HG03060 (cell line): ENCODE results near the gene SCYL1.

Experiments
- ATAC-seq: cut with Tn5 transposase; IDR thresholded peaks from one replicate; pipeline ENCODE4 v1.9.1; 2021; ENCODE audit warnings: low read depth, moderate number of reproducible peaks; ENCODE audit not compliant: unreplicated experiment

SCYL1 gene

DNA sequence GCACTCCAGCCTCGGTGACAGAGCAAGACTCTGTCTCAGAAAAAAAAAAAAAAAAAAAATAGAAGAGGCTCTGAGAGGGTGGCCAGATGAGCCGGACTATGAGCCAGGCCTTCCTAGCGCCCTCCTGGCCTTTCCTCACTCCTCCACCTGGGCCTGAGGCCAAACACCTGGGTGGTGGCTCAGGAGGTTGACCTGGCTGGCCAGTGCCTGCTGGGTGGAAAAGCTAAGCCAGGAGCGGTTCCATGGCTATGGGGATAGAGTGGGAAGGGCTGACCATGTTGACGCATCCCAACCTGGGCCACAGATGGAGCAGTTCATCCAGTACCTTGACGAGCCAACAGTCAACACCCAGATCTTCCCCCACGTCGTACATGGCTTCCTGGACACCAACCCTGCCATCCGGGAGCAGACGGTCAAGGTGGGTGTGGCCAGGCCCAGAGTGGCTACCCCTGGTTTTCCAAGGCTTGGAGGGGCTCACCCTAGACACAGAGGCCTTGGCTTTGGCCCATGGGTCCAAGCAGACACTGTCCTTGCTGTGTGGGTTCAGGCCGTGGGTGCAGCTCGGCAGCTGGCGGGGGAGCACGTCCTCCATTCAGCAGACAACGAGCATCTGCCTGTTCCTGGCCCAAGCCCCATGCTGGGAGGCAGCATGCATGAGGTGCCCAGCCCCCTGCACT, 7.6 kb downstream of the SCYL1 start:
- ATAC-seq, result no peak

GRCh38 chr11:65535102-65535501, 10.2 kb downstream of the SCYL1 start:
- ATAC-seq, result no peak

DNA sequence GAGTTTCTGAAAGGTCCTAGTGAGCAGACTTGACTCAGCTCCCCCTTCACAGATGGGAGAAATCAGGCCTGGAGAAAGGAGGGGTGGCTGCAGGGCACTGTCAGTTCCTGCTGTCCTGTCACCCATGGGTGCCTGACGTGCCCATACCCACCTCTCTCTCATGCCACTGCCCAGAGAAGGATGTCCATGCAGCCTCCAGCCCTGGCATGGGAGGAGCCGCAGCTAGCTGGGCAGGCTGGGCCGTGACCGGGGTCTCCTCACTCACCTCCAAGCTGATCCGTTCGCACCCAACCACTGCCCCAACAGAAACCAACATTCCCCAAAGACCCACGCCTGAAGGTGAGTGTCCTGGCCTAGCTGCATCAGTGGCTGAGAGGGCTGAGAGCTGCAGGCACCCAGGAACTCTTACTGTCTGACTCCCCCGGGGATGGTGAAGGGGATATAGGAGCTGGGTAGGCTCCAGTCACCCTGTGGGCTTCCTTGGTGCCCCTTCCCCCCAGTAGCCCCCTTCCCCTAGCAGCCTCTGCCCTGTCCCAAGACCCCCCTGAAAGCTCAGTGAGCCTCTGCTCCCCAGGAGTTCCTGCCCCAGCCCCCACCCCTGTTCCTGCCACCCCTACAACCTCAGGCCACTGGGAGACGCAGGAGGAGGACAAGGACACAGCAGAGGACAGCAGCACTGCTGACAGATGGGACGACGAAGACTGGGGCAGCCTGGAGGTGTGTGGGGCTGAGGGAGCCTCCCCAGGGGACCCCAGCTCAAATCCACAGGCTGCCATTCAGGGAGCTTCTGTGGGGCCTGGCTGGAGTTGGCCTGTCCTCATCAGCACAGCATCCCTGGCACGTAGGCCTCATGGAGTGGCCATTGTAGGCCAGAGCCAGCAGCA, 11.8 kb downstream of the SCYL1 start:
- ATAC-seq, result no peak

DNA sequence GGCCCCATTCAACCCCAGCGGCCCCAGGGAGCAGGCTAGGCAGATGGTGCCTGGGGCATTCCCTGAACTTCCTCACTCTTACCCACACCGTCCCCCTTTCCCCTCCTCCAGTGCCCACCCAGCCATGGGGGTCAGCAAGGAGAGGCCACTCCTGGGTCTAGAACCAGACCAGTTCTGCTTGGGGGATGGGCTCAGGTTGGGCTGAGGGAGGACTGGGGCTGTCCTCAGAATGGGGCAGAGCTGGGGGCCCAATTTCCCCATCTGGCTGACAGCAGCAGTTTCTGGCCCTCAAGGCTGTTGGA, 12.4 kb downstream of the SCYL1 start:
- ATAC-seq, result no peak

- no peak for ATAC-seq
Measured at GRCh38 chr11:65537620-65538231, 12.8 kb downstream of the SCYL1 start.

- ATAC-seq, result no peak
Measured at GRCh38 chr11:65538232-65538914, 13.5 kb downstream of the SCYL1 start.

- no peak for ATAC-seq
Measured at GRCh38 chr11:65538915-65539743, 14.2 kb downstream of the SCYL1 start.

GRCh38 chr11:65539744-65540289, 14.9 kb downstream of the SCYL1 start:
- ATAC-seq, result no peak

- ATAC-seq, result peak; percentile 37
Measured at GRCh38 chr11:65540290-65541092, 15.6 kb downstream of the SCYL1 start.

- no peak for ATAC-seq
Measured at GRCh38 chr11:65541093-65541982, 16.5 kb downstream of the SCYL1 start.

DNA sequence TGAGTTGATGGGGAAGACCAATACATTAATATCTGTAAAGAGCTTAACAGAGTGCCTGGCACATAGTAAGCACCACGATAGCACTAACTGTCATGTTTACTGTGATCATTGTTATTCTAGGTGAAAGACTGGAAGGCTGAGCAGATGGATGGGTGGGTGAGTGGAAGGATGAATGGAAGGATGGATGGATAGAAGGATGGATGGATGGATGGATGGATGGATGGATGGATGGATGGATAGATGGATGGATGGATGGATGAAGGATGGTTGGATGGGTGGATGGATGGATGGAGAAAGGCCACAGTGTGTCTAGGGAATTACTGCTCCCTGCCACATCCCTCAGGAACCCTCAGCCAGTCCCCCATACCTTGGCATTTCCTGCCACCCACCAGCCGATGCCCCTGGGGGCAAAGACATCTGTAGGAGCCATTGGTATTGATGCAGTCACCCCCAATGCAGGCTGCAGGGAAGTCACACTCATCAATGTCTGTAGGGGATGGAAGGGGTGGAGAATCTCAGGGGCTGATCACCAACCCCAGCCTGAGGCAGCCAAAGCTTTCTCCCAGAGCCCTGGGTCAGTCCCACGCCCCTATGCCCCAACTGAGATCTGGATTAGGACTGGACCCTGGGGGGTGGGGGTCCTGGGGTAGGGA, 18.0 kb downstream of the SCYL1 start:
- ATAC-seq, result no peak

GRCh38 chr11:65545853-65546216, 21.0 kb downstream of the SCYL1 start:
- no peak for ATAC-seq

- ATAC-seq, result peak; percentile 41
Measured at GRCh38 chr11:65546217-65546958, 21.5 kb downstream of the SCYL1 start.

DNA sequence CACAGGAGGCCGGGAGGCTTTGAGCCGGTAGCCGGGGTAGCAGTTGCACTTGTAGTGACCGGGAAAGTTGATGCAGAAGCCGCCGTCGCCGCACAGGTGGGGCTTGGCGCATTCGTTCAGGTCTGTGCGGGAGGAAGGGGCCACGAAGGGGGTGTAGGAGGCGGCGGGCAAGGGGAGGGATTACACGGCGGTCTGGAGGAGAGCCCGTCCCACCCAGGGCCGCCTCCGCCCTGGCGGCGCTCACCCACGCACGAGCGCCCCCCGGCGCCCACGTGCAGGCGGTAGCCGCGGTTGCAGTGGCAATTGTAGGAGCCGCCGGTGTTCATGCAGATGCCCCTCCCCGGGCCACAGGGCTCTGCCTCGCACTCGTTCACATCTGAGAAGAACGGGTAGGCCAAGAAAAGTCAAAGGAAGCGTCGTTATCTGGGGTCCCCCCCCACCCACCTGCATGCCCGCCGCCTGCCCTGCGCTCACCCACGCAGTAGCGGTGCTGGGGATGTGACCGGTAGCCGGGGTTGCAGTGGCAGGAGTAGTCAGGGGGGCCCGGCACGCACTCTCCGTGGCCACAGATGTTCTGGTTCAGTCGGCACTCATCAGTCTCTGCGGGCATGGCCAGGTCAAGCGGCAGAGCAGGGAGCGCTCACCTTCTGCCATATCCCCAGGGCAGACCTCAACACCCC, 22.7 kb downstream of the SCYL1 start:
- no peak for ATAC-seq

GRCh38 chr11:65548395-65548794, 23.5 kb downstream of the SCYL1 start:
- no peak for ATAC-seq

GRCh38 chr11:65549096-65549495, 24.2 kb downstream of the SCYL1 start:
- ATAC-seq, result no peak
